HG02642 (cell line): ENCODE results near the gene AASDHPPT.
"Not testable (repeated sequence)": the region's sequence is repeated elsewhere in the genome, so short reads cannot be mapped to it uniquely, and the experiment has no call there.

Experiments
- ATAC-seq: cut with Tn5 transposase; IDR thresholded peaks from one replicate; pipeline ENCODE4 v1.9.1; 2021; ENCODE audit warnings: mild to moderate bottlenecking; ENCODE audit not compliant: unreplicated experiment, poor library complexity

AASDHPPT gene

GRCh38 chr11:106077609-106078455 lies at the start of gene AASDHPPT:
AASDHPPT (plus strand) TSS chr11:106077662; CDS start chr11:106077711, 49 bp downstream.
- ATAC-seq: peak; percentile 27

DNA sequence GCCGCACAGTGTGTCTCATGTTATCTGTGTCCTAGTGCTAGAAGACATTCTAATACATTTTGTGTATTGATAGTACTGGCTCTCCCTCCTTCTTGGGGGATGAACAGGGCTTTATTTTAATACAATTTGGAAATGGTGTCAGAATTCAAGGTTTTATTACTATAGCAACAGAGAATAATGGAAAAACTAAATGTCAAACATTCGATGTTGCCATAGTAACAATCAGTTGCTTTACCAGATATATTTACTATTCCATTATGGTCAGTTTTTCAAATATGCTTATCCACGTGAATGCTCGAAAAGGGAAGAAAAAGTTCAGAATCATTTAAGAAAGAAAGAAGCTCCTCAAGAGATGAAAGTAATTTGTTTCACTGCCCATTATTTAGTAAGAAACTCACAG lies 46.9 kb upstream of the AASDHPPT start:
- ATAC-seq: no peak

DNA sequence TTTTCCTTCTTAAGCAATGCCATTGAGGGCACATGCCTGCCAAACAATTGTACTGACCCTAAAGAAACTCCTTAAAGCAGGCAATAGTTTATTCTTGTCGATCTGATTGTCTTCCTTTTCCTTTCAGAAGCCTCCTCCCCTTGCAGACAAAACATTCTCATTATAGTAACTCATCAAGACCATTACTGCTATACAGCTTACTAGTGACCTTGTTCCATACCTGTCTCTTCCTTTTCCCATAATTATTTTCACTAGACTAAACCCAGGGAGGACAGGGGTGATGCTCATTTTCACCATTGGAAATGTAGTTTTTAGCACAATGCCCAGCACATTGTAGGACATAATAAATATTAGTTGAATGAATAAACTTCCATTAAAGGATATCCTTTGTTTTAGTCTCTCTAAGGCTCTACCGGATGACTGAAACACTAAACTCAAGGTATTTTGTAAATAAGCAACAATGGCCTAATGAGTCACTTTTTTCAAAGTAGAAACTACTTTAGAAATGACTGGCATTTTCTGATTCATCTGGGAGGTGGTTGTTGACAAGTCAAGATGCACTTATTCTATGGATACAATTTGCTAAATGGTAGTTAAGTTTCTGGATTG lies 46.2 kb upstream of the AASDHPPT start:
- ATAC-seq: no peak

DNA sequence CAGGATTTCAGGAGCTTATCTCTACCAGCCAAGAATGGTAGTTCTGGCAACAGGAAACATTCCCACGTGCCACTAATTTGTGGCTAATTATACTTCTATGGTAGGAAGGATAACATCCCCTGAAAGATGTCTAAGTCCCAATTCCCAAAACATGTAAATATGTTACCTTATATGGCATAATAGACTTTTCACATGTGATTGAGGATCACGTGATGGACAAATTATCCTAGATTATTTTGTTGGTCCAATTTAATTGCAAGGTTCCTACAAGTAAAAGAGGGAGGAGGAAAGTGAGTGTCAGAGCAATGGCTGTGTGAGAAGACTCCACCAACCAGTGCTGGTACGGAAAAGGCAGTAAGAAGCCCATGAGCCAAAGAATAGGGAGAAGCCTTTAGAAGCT lies 45.5 kb upstream of the AASDHPPT start:
- ATAC-seq: no peak

DNA sequence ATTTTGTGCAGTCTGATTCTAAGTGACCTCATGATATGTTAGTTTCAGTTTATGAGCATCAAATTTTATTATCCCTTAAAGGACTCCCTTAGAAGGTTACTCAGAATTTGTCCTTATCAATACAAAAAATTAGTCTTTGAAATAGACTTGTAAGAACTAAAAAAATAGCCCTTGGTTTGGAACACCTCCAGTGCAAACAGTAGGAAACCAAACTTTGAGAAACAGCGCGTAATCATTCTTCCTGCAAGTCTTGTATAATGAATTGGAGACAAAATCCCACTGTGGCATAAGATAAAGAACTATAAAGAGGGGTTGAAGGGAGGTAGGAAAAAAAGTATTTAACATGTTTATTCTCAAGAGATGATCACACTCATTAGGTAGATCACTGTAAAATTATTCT lies 44.6 kb upstream of the AASDHPPT start:
- ATAC-seq: no peak

DNA sequence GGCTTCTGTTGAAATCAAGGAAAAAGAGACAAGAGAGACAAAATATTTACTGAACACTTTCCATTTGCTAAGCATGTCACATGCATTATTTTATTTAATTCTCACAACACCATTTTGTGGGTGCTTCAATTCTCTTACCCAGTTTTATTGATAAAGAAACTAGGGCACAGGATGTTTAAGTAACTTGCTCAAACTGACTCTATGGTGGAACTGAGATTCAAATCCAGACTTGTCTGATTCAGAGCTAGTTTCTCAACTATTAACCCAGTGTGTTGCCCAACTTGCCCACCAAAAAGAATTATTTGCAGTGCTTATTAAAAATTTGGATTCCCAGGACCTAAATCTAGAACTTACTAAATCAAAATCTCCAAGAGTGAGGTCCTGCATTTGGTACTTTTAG lies 33.9 kb upstream of the AASDHPPT start:
- no peak for ATAC-seq

GRCh38 chr11:106047631-106048030 lies 29.8 kb upstream of the AASDHPPT start:
- no peak for ATAC-seq

- no peak for ATAC-seq
Observed at GRCh38 chr11:106049727-106050476, 27.6 kb upstream of the AASDHPPT start.

DNA sequence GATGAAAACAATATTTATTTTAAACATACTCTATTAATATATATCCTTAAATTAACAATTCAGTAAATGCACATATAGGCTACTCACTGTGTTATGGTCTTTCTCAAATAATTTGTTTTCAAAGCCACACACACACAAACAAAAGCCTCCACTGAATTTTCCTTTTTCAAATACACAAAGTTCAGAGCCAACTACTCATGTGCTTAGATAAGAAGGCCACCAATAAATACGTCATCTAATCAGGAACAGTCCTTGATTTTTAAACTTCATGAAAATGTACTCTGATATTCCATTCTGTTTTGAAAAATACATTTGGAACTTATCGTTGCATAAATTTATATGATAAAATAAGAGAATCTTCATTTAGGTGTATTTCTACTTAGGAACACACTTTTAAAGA lies 26.4 kb upstream of the AASDHPPT start:
- ATAC-seq: no peak

GRCh38 chr11:106058377-106058776 lies 19.1 kb upstream of the AASDHPPT start:
- ATAC-seq: not testable (repeated sequence)

GRCh38 chr11:106059617-106060016 lies 17.8 kb upstream of the AASDHPPT start:
- no peak for ATAC-seq

GRCh38 chr11:106061249-106061784 lies 16.1 kb upstream of the AASDHPPT start:
- ATAC-seq: no peak

DNA sequence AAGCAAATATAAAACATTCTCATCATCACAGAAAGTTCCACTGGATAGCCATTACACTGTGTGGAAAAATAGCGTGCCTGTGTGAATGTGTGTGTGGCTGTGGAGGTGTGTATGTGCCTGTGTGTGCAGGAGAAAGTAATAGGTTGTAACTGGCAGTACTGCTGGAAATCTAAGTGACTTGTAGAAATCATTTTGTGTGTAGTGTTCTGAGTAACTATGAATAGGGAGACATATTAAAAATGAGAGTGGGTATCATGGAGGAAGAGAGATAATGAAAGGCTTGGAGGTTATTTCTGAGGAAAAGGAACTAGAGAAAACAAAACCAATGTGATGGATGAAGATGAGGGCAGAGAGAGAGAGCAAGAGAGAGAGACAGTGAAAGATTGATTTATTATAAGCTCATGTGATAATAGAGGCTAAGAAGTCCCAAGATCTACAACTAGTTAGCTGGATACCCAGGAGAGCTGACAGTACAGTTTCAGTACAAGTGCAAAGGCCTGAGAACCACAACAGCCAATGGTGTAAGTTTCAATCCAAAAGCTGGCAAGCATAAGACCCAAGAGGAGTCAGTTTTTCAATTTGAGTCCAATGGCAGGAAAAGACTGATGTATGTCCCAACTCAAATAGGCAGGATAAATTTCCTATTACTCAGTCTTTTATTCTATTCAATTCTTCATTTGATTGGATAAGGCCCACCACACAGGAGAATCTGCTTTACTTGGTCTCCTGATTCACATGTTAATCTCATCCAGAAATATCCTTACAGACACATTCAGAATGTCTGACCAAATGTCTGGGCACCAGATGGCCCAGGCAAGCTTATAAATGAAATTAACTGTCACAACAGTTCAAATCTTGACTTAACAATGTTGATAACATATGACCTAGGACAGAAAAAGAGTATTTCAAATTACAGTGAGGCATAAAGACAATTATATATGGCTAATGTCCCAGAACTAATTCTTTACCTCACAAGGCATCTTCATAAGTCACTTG lies 15.2 kb upstream of the AASDHPPT start:
- ATAC-seq: no peak

- peak; percentile 60 for ATAC-seq
Observed at GRCh38 chr11:106063009-106063408, 14.5 kb upstream of the AASDHPPT start.

DNA sequence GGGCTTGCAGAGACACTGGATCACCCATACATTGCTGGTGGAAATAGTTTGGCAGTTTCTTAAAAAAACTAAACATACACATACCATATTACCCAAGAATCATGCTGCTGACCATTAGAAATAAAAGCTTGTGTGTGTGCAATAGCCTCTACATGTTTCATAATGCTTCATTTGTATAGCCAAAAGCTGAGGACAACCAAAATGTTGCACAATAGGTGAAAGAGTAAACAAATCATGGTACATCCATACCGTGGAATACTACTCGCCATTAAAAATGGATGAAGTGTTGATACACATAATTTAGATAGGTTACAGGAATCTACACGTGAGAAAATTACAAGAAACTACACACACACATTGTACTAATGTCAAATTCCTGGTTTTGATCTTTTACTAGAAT lies 6.9 kb upstream of the AASDHPPT start:
- ATAC-seq: no peak

DNA sequence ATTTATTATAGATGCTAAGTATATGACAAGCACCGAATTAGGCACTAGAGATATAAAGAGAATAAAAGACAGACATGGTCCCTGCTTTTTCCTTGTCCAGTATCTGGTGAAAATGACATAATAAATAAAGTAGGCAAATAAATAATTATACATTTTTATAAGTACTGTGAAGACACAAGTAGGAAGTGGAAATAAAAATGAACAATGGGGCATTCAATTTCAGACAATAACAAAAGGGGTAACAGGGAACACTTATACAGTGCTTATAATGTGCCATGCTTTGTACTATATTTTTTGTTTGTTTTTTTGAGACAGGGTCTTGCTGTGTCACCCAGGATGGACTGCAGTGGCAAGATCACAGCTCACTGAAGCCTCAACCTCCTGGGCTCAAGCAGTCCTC lies 4.7 kb upstream of the AASDHPPT start:
- ATAC-seq: no peak

GRCh38 chr11:106076171-106076918 lies 1.1 kb upstream of the AASDHPPT start:
- no peak for ATAC-seq

- peak; percentile 96 for ATAC-seq
Observed at GRCh38 chr11:106076919-106077608, 398 bp upstream of the AASDHPPT start, which contains the start of gene KBTBD3. KBTBD3 (minus strand) TSS chr11:106077347; CDS start chr11:106059097, 18,250 bp downstream.
